Upper lobe of left lung (tissue), 4 donors: ENCODE measurements around the gene AXIN1.

ENCODE experiments used
- EP300 ChIP-seq, 4 donors: sonication (generic); formaldehyde crosslinking; IDR thresholded peaks; one replicate each; pipeline ENCODE4 v1.5.1; 2017; ENCODE audit warnings: antibody characterized with exemption in 4 of 4, control low read depth in 2 of 4
- POLR2A ChIP-seq, 4 donors: fragments of 450-650 bp; IDR thresholded peaks; one replicate each; pipeline ENCODE4 v1.5.1; 2016 to 2017; ENCODE audit warnings: antibody characterized with exemption in 4 of 4, mild to moderate bottlenecking in 2 of 4
- POLR2AphosphoS5 ChIP-seq, 2 donors: sonication (generic); formaldehyde crosslinking; IDR thresholded peaks; one replicate each; pipeline ENCODE4 v1.5.1; 2017; ENCODE audit warnings: antibody characterized with exemption in 2 of 2
- TF ChIP-seq, protein P1 (sequence below), 6 experiments: fragments of 450-650 bp in 4 of 6; fragments of 200-600 bp in 2 of 6; sonication (generic) in 2 of 6; IDR thresholded peaks; one replicate each; pipeline ENCODE4 v1.5.1; 2016 to 2019; ENCODE audit warnings: antibody characterized with exemption in 6 of 6

DNA sequence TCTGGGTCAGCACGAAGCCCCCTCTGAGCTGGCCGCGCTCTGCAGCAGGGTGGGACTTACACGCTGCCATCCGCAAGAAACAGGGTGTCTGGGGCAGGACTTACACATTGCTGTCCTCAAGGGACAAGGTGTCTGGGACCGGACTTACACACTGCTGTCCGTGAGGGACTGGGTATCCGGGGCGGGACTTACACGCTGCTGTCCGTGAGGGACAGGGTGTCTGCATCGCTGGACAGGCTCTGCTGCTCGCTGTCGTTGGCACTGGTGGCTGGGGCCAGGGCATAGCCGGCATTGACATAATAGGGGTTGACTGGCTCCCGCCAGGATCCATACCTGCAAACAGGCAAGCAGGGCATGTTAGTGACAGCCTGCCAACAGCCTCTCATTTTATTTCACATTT lies 38.2 kb downstream of the AXIN1 start:
- TF ChIP-seq POLR2AphosphoS5 (IDR thresholded peaks at IDR 0.05) (no peak), POLR2A (IDR thresholded peaks at IDR 0.05) (no peak), EP300 (IDR thresholded peaks at IDR 0.05) (no peak)
- TF ChIP-seq, protein P1, sequence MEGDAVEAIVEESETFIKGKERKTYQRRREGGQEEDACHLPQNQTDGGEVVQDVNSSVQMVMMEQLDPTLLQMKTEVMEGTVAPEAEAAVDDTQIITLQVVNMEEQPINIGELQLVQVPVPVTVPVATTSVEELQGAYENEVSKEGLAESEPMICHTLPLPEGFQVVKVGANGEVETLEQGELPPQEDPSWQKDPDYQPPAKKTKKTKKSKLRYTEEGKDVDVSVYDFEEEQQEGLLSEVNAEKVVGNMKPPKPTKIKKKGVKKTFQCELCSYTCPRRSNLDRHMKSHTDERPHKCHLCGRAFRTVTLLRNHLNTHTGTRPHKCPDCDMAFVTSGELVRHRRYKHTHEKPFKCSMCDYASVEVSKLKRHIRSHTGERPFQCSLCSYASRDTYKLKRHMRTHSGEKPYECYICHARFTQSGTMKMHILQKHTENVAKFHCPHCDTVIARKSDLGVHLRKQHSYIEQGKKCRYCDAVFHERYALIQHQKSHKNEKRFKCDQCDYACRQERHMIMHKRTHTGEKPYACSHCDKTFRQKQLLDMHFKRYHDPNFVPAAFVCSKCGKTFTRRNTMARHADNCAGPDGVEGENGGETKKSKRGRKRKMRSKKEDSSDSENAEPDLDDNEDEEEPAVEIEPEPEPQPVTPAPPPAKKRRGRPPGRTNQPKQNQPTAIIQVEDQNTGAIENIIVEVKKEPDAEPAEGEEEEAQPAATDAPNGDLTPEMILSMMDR (IDR thresholded peaks at IDR 0.05), result no peak
